ENCODE measurements around the gene CNTRL.

CNTRL gene

GRCh38 chr9:121171236-121171635 lies 96.5 kb downstream of the CNTRL start:
- peaks cover 96% of the 10 kb centered on the region for H3K36me3 ChIP-seq (ENCODE audit: insufficient read depth, low read length)
- no peaks in the 10 kb centered on the region for H3F3A ChIP-seq (ENCODE audit: insufficient read depth, low read length)
- no peak overlapping the region for H3K4me2 ChIP-seq (ENCODE audit: low read length)
- no peak overlapping the region for H3K27ac ChIP-seq (ENCODE audit: low read depth, low read length, poor library complexity, severe bottlenecking)
- no peaks in the 10 kb centered on the region for H3K79me2 ChIP-seq (ENCODE audit: insufficient read depth, low read length)
- no peaks in the 10 kb centered on the region for H3K9me3 ChIP-seq (ENCODE audit: low read length)
- H3K9ac ChIP-seq (ENCODE audit: low read length), result no peak overlapping the region
- TF ChIP-seq EZH2 (IDR thresholded peaks at IDR 0.05; ENCODE audit: borderline replicate concordance, low read length), result no peak
- TF ChIP-seq CTCF (IDR thresholded peaks at IDR 0.05; ENCODE audit: low read length), result no peak
- no peaks in the 10 kb centered on the region for H4K20me1 ChIP-seq (ENCODE audit: insufficient read depth, low read length)
- no peaks in the 10 kb centered on the region for H3K27me3 ChIP-seq (ENCODE audit: insufficient read depth, low read length)
- no peak overlapping the region for H3K4me3 ChIP-seq (ENCODE audit: low read depth, low read length, poor library complexity, severe bottlenecking)
- H2AFZ ChIP-seq (ENCODE audit: low read length), result no peak overlapping the region
- H3K9me2 ChIP-seq (ENCODE audit: low read depth, low read length), result no peaks in the 10 kb centered on the region
- peaks cover 6% of the 10 kb centered on the region for H3K4me1 ChIP-seq (ENCODE audit: insufficient read depth, low read length, severe bottlenecking)

GRCh38 chr9:121172726-121173487 lies 98.2 kb downstream of the CNTRL start:
- TF ChIP-seq EZH2 (IDR thresholded peaks at IDR 0.05; ENCODE audit: borderline replicate concordance, low read length) (no peak), CTCF (IDR thresholded peaks at IDR 0.05; ENCODE audit: low read length) (no peak)

DNA sequence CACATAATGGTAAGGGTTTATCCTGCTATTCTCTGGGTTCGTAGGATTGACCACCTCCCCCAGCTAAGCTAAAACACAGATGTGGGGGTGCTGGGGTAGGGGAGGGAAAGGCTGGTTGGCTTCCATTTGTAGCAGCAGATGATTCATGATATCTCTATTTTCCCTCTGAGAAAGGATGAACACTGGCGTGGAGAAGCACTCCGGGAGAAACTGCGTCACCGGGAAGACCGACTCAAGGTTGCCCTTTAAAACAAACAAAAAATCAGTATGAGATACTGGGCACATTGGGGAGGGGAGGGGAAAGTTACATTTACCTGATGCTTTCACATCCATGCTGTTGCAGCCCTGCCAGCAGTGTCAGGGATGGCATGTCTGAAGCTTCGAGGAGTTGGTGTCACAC lies 98.7 kb downstream of the CNTRL start:
- 0 out of 2 replicates have a peak, but pooled peaks cover 3% of the 10 kb centered on the region for H3F3A ChIP-seq (ENCODE audit: insufficient read depth, low read length)
- no peaks in the 10 kb centered on the region for H4K20me1 ChIP-seq (ENCODE audit: insufficient read depth, low read length)
- H3K9me2 ChIP-seq (ENCODE audit: low read depth, low read length), result no peaks in the 10 kb centered on the region
- no peak overlapping the region for H2AFZ ChIP-seq (ENCODE audit: low read length)
- peaks cover 99% of the 10 kb centered on the region for H3K36me3 ChIP-seq (ENCODE audit: insufficient read depth, low read length)
- H3K9ac ChIP-seq (ENCODE audit: low read length), result no peak overlapping the region
- peaks cover 6% of the 10 kb centered on the region for H3K4me1 ChIP-seq (ENCODE audit: insufficient read depth, low read length, severe bottlenecking)
- TF ChIP-seq EZH2 (IDR thresholded peaks at IDR 0.05; ENCODE audit: borderline replicate concordance, low read length) (no peak), CTCF (IDR thresholded peaks at IDR 0.05; ENCODE audit: low read length) (no peak)
- H3K9me3 ChIP-seq (ENCODE audit: low read length), result no peaks in the 10 kb centered on the region
- H3K4me2 ChIP-seq (ENCODE audit: low read length), result no peak overlapping the region
- H3K79me2 ChIP-seq (ENCODE audit: insufficient read depth, low read length), result no peaks in the 10 kb centered on the region
- no peak overlapping the region for H3K4me3 ChIP-seq (ENCODE audit: low read depth, low read length, poor library complexity, severe bottlenecking)
- no peak overlapping the region for H3K27ac ChIP-seq (ENCODE audit: low read depth, low read length, poor library complexity, severe bottlenecking)
- no peaks in the 10 kb centered on the region for H3K27me3 ChIP-seq (ENCODE audit: insufficient read depth, low read length)

More at GRCh38 chr9:121172726-121173487, 98.2 kb downstream of the CNTRL start:
- no peaks in the 10 kb centered on the region for H3K9me2 ChIP-seq (ENCODE audit: low read depth, low read length)
- H2AFZ ChIP-seq (ENCODE audit: low read length), result no peak overlapping the region
- no peaks in the 10 kb centered on the region for H4K20me1 ChIP-seq (ENCODE audit: insufficient read depth, low read length)
- H3K27me3 ChIP-seq (ENCODE audit: insufficient read depth, low read length), result no peaks in the 10 kb centered on the region
- H3K4me3 ChIP-seq (ENCODE audit: low read depth, low read length, poor library complexity, severe bottlenecking), result no peak overlapping the region
- no peak overlapping the region for H3K9ac ChIP-seq (ENCODE audit: low read length)
- H3K27ac ChIP-seq (ENCODE audit: low read depth, low read length, poor library complexity, severe bottlenecking), result no peak overlapping the region
- H3F3A ChIP-seq (ENCODE audit: insufficient read depth, low read length), result no peaks in the 10 kb centered on the region
- peaks cover 6% of the 10 kb centered on the region for H3K4me1 ChIP-seq (ENCODE audit: insufficient read depth, low read length, severe bottlenecking)
- peaks cover 99% of the 10 kb centered on the region for H3K36me3 ChIP-seq (ENCODE audit: insufficient read depth, low read length)
- H3K9me3 ChIP-seq (ENCODE audit: low read length), result no peaks in the 10 kb centered on the region
- no peaks in the 10 kb centered on the region for H3K79me2 ChIP-seq (ENCODE audit: insufficient read depth, low read length)
- H3K4me2 ChIP-seq (ENCODE audit: low read length), result no peak overlapping the region

Measured in OCI-LY1 (cell line).